ENCODE measurements around the gene RAX.

GRCh38 chr18:59242906-59243305 is 30.3 kb downstream of the RAX start:
- TF ChIP-seq SUZ12 (IDR thresholded peaks at IDR 0.05) (no peak), LEF1 (IDR thresholded peaks at IDR 0.05; ENCODE audit: borderline replicate concordance) (no peak), FOXA1 (IDR thresholded peaks at IDR 0.05) (no peak), NFRKB (IDR thresholded peaks at IDR 0.05) (no peak), TARDBP (IDR thresholded peaks at IDR 0.05) (no peak), SP1 (IDR thresholded peaks at IDR 0.05) (no peak), ZNF384 (IDR thresholded peaks at IDR 0.05) (no peak), PKNOX1 (IDR thresholded peaks at IDR 0.05) (no peak), ARNT (IDR thresholded peaks at IDR 0.05) (no peak), FOXM1 (IDR thresholded peaks at IDR 0.05; ENCODE audit: borderline replicate concordance) (no peak), BHLHE40 (IDR thresholded peaks at IDR 0.05; ENCODE audit: borderline replicate concordance) (no peak)

All from HEK293T (cell line).